Esophagus muscularis mucosa (tissue), 4 donors: ENCODE measurements around the gene GALK1. TPM values are rescaled to one million over a fixed set of nuclear protein-coding genes. Genes with fewer than 3 reads are reported as not detected.

Experiments
- DNase-seq: peaks from one replicate; pipeline ENCODE4 v3.0.0-alpha.2; 2017; ENCODE audit errors: extremely low spot score
- H3K27ac ChIP-seq, 4 donors: fragments of 200-600 bp; sonication (generic); replicated peaks in 1 of 4; 1 replicate in 3 of 4; 2 replicates in 1 of 4; pipeline ENCODE4 v1.5.1; 2016 to 2019; ENCODE audit warnings: mild to moderate bottlenecking in 1 of 4
- H3K27me3 ChIP-seq, 4 donors: fragments of 200-600 bp; sonication (generic); one replicate each; pipeline versions ENCODE4 v1.5.1 to v1.6.0; 2016 to 2019
- H3K36me3 ChIP-seq, 4 donors: fragments of 200-600 bp; sonication (generic); one replicate each; pipeline ENCODE4 v1.5.1; 2016 to 2019
- H3K4me1 ChIP-seq, 4 donors: fragments of 200-600 bp; sonication (generic); one replicate each; pipeline ENCODE4 v1.5.1; 2016 to 2019
- H3K4me3 ChIP-seq, 4 donors: fragments of 200-600 bp; sonication (generic); 1 replicate in 2 of 4; 2 replicates in 2 of 4; pipeline ENCODE4 v1.5.1; 2016 to 2019; ENCODE audit warnings: mild to moderate bottlenecking in 4 of 4, moderate library complexity in 1 of 4
- H3K9me3 ChIP-seq, 4 donors: fragments of 200-600 bp; sonication (generic); 1 replicate in 3 of 4; 2 replicates in 1 of 4; pipeline ENCODE4 v1.5.1; 2016 to 2019
- CTCF ChIP-seq, 3 experiments: fragments of 200-600 bp in 2 of 3; fragments of 450-650 bp in 1 of 3; sonication (generic) in 2 of 3; IDR thresholded peaks; one replicate each; pipeline ENCODE4 v1.5.1; 2017 to 2019; ENCODE audit warnings: antibody characterized with exemption in 3 of 3, mild to moderate bottlenecking in 2 of 3, moderate library complexity in 1 of 3
- EP300 ChIP-seq: sonication (generic); formaldehyde crosslinking; IDR thresholded peaks from one replicate; pipeline ENCODE4 v1.6.1; 2017; ENCODE audit warnings: antibody characterized with exemption
- POLR2A ChIP-seq: fragments of 450-650 bp; IDR thresholded peaks from one replicate; pipeline ENCODE4 v1.6.1; 2017; ENCODE audit warnings: antibody characterized with exemption, moderate library complexity, mild to moderate bottlenecking, low read depth
- POLR2AphosphoS5 ChIP-seq, 2 donors: sonication (generic); formaldehyde crosslinking; IDR thresholded peaks; one replicate each; pipeline ENCODE4 v1.6.1; 2017; ENCODE audit warnings: antibody characterized with exemption in 2 of 2
- WGBS: methylation state at CpG from one replicate; pipeline ENCODE4 v1.1.5; 2018; 5-methylcytosine and 5-hydroxymethylcytosine counted together
- intact Hi-C: fragments of 100-400 bp; cut with DNase I; formaldehyde crosslinking; loops from one replicate; pipeline ENCODE4 v1.15.1; 2023
- total RNA-seq, 4 donors: library from RNA; depleted of rRNA; stranded (reverse); fragments of >200 nt; gene quantifications; one replicate each; pipeline versions ENCODE4 v1.1.0 to v1.2.1, GENCODE V29; 2016

Gene GALK1
- total RNA-seq, 4 donors from 2014 or later, result 16.9 to 34.1 (median 24.4) TPM

GRCh38 chr17:75731716-75732498 is 33.1 kb downstream of the GALK1 start:
- H3K27ac ChIP-seq, result no peak overlapping the region
- WGBS, result 88% methylated on average over 10 of the region's 31 CpGs
- no peak for DNase-seq

GRCh38 chr17:75731086-75731715 is 33.8 kb downstream of the GALK1 start:
- intact Hi-C loops, result no loop called here
- 87% methylated on average over 20 of the region's 26 CpGs for WGBS
- no peak overlapping the region for H3K4me3 ChIP-seq
- no peaks in the 10 kb centered on the region for H3K27me3 ChIP-seq
- no peak for DNase-seq
- peaks cover 0 to 72% (median 7%) of the 10 kb centered on the region in 4 donors for H3K36me3 ChIP-seq
- H3K9me3 ChIP-seq, result no peaks in the 10 kb centered on the region
- TF ChIP-seq EP300 (no peak), CTCF (IDR thresholded peaks at IDR 0.05) (no peak), POLR2A (no peak), POLR2AphosphoS5 (IDR thresholded peaks at IDR 0.05) (no peak)
- H3K4me1 ChIP-seq, result peaks cover 0 to 3% (median 0%) of the 10 kb centered on the region in 4 donors
- H3K27ac ChIP-seq, result no peak overlapping the region

More at GRCh38 chr17:75731716-75732498, 33.1 kb downstream of the GALK1 start:
- intact Hi-C loops, result no loop called here
- Histone ChIP-seq H3K27me3 (no peaks in the 10 kb centered on the region), H3K4me3 (no peak overlapping the region), H3K4me1 (peaks cover 0 to 3% (median 0%) of the 10 kb centered on the region in 4 donors), H3K9me3 (no peaks in the 10 kb centered on the region), H3K36me3 (peaks cover 0 to 72% (median 10%) of the 10 kb centered on the region in 4 donors)
- TF ChIP-seq CTCF (IDR thresholded peaks at IDR 0.05), result no peak
- no peak for TF ChIP-seq POLR2AphosphoS5 (IDR thresholded peaks at IDR 0.05)
- no peak for TF ChIP-seq EP300
- TF ChIP-seq POLR2A, result no peak

- H3K36me3 ChIP-seq, result peaks cover 0 to 75% (median 5%) of the 10 kb centered on the region in 4 donors
- H3K27me3 ChIP-seq, result peaks cover 0 to 1% (median 0%) of the 10 kb centered on the region in 4 donors
- WGBS, result 91% methylated on average over 13 of the region's 24 CpGs
- H3K4me1 ChIP-seq, result peaks cover 0 to 3% (median 0%) of the 10 kb centered on the region in 4 donors
- no peak overlapping the region for H3K4me3 ChIP-seq
- intact Hi-C loops, result no loop called here
- no peaks in the 10 kb centered on the region for H3K9me3 ChIP-seq
- no peak overlapping the region for H3K27ac ChIP-seq
- DNase-seq, result no peak
- TF ChIP-seq POLR2AphosphoS5 (IDR thresholded peaks at IDR 0.05) (no peak), EP300 (no peak), CTCF (IDR thresholded peaks at IDR 0.05) (no peak), POLR2A (no peak)
Observed at GRCh38 chr17:75730065-75730464, 34.9 kb downstream of the GALK1 start.

GRCh38 chr17:75729351-75729750 is 35.6 kb downstream of the GALK1 start:
- WGBS, result 81% methylated on average over 7 of the region's 7 CpGs
- no peak overlapping the region for H3K27ac ChIP-seq

More at GRCh38 chr17:75729351-75729750, 35.6 kb downstream of the GALK1 start:
- no peak for DNase-seq
- Histone ChIP-seq H3K27me3 (peaks cover 0 to 8% (median 0%) of the 10 kb centered on the region in 4 donors), H3K36me3 (peaks cover 0 to 82% (median 5%) of the 10 kb centered on the region in 4 donors), H3K4me3 (no peak overlapping the region), H3K9me3 (no peaks in the 10 kb centered on the region), H3K4me1 (peaks cover 0 to 2% (median under 1%) of the 10 kb centered on the region in 4 donors)
- intact Hi-C loops, result no loop called here
- TF ChIP-seq POLR2AphosphoS5 (IDR thresholded peaks at IDR 0.05) (no peak), CTCF (IDR thresholded peaks at IDR 0.05) (no peak), EP300 (no peak), POLR2A (no peak)
